ENCODE measurements around the gene APOH. TPM values are rescaled to one million over a fixed set of nuclear protein-coding genes. Genes with fewer than 3 reads are reported as not detected.

APOH gene
- not detected in 2 replicates for total RNA-seq (ENCODE audit: low replicate concordance)

GRCh38 chr17:66228887-66229782, at the start of gene APOH:
APOH (minus strand) TSS chr17:66229415; CDS start chr17:66229379, 36 bp downstream.

DNA sequence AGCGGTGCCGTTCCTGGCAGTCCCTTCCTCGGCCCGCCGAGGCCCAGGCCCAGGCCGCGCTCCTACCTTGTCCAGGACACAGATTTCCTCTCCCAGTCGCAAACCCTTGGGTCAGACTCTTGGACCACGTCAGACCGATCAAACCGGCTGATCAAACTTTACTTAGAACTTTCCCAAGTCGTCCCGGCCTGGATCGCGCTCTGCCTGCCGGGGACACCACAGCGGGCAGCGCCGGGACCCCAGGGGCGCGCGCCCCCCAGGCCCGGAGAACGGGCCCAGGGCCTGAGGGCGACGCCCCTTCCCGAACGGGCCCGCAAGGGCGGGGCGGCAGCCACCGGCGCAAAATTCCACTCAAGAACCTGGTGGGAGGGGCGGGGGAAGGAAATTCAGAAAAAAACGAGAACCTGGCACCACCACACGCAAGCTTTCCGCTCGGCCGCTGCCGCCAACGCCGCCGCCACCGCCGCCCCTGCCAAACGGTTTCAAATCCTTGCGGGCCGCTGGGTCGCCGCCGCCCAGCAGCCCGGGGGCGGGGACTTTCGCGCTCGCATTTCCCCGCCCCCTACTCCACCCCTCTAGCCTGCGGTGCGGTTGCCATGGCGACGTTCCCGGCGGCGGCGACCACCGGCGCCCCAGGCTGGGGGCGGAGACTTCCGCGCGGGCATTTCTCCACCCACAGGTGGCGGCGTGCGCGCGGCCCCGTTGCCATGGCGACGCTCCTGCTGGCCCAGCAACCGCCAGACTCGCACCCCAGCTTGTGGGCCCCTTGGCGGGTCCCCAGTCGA, 37.4 kb downstream of the APOH start, which contains the start of gene CEP112:
CEP112 (minus strand) TSS at position 541 of the 785 bp plus-strand sequence.

Other genes starting within 250 kb of the APOH start
- gene CEP112, start 37.3 kb downstream of the APOH start, total RNA-seq (ENCODE audit: low replicate concordance), result 5.9 and 11.6 TPM in 2 replicates
- gene PRKCA, start 73.2 kb upstream of the APOH start, total RNA-seq (ENCODE audit: low replicate concordance), result 12.4 and 19.1 TPM in 2 replicates